ENCODE data around the gene GAS5.
"Not testable (repeated sequence)": the region's sequence is repeated elsewhere in the genome, so short reads cannot be mapped to it uniquely, and the experiment has no call there.

GAS5 gene

GRCh38 chr1:173868266-173869020, 654 bp upstream of the GAS5 start, which contains the start of gene ZBTB37:
TSS of gene ZBTB37 (plus strand) at chr1:173868380. CDS start at chr1:173870226, 1,846 bp downstream.
- peak; percentile 85 for DNase-seq

DNA sequence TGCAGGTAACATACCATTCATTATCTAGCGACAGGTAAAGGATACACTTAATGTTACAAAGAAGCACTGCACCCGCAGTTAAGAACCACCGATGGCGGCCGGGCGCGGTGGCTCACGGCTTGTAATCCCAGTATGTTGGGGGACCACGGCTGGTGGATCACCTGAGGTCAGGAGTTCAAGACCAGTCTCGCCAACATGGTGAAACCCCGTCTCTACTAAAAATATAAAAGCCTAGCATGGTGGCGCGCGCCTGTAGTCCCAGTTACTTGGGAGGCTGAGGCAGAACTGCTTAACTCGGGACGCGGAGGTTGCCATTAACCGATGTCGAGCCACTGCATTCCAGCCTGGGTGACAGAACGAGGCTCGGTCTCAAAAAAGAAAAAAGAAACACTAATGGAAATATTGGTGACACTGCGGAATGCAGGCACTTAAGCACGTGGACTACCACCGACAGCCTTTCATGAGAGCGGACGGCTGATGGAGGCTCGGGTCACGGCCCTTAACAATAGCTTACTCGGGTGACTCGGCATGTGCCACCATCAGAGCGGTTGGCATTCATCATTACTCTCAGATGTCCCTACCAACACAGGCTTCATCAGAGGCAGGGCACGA, 542 bp downstream of the GAS5 start:
- DNase-seq: peak; percentile 45

DNA sequence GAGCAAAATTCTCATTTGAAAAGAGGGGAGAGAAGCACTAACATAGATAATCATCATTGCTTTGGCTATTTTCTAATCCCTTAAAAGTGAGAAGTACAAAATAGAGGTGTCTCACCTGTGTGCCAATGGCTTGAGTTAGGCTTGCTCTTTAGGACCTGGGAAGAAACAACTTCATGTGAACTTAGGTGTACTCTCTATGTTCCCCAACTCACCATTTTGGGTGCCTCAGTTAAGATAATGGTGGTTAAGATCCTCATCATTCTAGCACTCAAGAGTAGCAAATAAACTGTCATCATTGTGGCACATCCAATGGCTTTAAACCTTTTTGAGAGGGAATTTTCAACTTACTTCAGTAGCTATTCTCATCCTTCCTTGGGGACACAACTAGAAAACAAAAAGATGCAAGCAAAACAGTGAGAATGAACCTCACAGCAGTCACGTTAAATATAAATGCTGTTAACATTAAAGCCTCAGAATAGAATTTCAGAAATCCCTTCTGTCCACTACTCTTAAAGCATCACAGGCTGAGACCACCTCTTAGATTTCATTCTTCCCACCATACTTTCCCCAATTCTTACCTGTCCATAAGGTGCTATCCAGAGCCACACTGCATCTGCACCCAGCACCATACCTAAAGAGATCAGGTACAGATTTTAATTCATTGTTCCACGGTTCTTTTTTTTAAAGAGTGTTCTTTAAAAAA, 1.2 kb downstream of the GAS5 start:
- DNase-seq: no peak

DNA sequence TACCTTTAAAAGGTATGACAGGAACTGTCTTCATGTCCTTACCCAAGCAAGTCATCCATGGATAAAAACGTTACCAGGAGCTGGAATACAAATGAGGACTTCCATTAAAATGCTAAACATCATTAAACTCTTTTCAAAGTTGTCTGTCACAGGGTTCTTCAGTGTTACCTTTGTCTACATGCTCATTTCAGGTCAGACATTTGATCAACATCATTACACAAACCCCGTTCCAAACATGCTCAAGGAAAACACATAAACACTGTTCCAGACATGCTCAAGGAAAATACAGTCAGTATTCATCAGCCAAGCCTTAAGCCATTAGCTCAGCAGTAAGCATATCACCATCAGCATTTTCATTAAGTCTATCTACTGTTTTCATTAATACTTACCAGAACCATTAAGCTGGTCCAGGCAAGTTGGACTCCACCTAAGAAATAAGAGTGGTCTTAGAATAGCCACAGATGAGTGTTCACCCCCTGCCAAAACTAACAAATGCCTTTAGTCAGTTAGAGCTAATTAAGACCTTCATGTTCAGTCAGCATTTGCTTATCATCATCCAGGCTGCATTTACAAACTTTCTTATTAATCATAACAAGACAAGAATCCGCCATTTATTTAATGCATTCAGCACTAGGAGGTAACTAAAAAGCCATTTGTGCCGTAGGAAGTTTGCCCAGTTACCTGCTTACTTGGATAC, 2.2 kb downstream of the GAS5 start:
- DNase-seq: no peak

GRCh38 chr1:173864179-173864867, 3.5 kb downstream of the GAS5 start:
- no peak for DNase-seq

DNA sequence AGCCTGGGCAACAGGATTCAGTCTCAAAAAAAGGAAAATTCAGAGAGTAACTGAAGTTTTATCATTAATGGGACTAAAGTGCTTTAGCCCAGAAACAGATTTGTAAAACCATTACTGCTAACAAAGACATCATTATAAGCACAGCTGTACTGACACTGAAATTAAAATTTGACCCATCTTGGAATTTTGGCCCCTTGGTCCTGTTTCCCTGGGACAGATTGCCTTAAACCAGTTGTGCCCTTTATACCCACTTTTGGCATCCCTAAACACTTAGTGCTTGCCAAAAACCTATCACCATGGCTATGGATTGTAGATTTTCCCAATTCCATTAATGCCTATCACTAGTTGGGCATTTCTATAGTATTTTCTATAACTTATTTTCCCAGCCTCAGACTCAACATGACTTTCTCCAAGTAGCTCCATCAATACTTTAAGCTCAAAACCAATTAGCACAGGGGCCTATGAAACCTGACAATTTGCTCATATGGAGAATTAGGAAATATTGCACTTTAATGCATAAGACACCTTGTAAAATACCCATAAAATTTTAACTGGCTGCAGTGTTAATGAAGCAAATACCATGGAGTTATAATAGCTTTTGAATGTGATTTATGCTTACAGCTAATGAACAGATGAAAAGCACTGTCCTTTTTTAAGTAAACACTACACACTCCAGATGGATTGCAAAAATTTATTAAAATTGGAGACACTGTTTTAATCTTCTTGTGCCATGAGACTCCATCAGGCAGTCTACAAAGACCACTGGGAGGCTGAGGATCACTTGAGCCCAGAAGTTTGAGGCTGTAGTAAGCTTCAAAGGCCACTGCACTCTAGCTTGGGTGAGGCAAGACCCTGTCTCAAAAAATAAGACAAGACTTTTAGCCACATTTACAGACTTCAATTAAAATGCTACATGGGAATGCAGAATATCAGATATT, 4.3 kb downstream of the GAS5 start:
- no peak for DNase-seq

DNA sequence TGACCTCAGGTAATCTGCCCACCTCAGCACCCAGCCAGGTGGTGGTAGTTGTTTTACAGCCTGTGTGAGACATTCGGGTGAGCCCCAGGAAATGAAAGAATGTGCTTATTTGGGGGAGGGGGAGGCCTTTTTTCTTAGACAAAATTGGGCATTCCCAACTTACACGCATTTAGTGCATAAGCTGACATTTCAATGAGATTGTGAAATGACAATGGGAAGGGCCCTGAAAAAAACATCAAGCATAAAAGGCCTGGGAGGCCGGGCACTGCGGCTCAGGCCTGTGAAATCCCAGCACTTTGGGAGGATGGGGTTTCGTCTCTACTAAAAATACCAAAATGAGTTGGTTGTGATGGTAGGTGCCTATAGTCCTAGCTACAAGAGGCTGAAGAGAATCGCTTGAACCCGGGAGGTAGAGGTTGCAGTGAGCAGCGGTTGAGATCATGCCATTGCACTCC, 5.0 kb downstream of the GAS5 start:
- no peak for DNase-seq

GRCh38 chr1:173862146-173862768, 5.5 kb downstream of the GAS5 start:
- DNase-seq: not testable (repeated sequence)

DNA sequence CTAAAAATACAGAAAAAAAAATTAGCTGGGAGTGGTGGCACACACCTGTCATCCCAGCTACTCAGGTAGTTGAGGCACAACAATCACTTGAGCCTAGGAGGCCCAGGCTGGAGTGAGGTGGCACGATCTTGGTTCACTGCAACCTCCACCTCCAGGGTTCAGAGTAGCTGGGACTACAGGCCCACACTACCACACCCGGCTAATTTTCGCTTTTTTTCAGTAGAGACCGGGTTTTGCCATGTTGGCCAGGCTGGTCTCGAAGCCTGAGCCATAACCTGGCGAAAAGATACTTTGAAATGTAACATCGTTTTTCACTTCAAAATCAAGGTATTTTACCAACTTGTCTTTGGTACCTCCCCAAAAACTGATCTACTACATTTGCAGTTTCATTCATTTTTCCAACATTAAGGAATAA, 6.1 kb downstream of the GAS5 start:
- DNase-seq: no peak

- no peak for DNase-seq
These were observed 7.7 kb downstream of the GAS5 start for GRCh38 chr1:173860065-173860464.

- DNase-seq: not testable (repeated sequence)
These were observed 8.2 kb downstream of the GAS5 start for GRCh38 chr1:173859547-173859946.

DNA sequence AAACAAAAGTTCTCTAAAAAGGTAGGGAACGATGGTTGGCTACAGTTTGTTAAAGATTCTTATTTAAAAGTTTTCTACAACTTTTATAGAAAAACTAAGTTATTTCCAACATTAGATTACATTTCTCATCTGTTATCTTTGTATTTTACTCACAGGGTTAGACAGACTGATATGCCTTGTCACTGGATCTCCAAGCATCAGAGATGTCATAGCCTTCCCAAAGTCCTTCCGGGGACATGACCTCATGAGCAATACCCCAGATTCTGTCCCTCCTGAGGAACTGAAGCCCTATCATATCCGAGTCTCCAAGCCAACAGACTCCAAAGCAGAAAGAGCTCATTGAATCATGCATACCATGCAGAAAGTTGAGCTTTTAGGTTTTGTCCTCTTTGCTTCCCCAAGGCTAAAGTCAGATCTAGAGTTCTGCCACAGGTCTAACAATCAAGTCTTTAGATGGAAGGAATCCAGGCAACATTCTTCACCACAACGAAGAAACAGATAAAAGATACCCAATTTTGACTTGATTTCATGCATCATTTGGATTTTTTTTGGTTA, 10.3 kb downstream of the GAS5 start:
- DNase-seq: no peak

- no peak for DNase-seq
These were observed 10.9 kb downstream of the GAS5 start for GRCh38 chr1:173856903-173857302.

GRCh38 chr1:173856014-173856413, 11.8 kb downstream of the GAS5 start:
- no peak for DNase-seq

DNA sequence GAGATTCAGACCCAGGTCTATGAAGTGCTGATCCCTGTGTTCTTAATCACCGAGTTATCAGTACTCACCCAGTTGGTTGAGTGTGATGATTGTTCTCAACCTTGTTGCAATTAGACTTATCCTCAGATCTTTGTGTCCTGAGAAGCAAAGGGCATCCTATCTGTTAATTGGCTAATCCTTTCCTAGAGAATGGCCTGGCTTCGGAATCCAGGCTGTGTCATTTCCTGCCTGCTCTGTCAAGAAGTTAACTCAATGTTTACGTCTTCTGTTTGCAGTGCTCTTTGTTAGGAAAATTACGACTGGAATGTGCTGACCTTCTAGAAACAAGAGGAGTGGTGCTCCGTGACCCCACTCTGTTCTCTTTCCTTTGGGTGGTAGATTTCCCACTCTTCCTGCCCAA, 14.7 kb downstream of the GAS5 start:
- DNase-seq: no peak

- no peak for DNase-seq
These were observed 15.7 kb downstream of the GAS5 start for GRCh38 chr1:173852105-173852504.

DNA sequence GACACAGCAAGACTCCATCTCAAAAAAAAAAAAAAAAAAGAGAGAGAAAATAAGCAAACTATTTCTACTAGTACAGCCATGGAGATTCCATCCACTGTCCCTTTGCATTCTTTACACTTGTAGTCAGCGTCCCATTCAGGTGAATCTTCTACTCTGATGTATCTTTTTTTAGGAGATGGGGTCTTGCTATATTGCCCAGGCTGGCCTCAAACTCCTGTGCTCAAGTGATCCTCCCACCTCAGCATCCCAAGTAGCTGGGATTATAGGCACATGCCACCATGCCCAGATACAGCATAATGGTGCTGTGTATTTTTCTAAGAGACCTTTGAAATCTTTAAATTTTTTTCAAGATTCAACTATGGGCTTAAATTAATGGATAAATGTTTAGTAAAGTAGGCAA, 35.0 kb downstream of the GAS5 start:
- no peak for DNase-seq

DNA sequence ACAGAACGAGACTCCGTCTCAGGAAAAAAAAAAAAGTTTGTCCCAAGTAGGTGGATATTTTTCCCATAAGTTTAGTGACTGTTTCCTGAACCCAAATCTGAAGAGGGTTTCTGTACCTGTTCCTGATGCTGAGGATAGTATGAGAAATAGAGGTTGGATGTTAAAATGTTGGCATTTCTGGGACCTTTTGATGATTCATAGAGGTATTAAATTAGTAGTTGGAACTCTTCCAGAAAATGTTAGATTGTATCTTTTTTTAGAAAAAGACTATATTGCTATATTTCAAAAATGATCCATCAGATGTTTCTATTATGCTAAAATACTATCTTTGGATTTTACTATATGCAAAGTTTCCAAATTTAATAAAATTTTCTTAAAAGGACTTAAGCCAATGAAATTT, 40.2 kb downstream of the GAS5 start:
- no peak for DNase-seq

DNA sequence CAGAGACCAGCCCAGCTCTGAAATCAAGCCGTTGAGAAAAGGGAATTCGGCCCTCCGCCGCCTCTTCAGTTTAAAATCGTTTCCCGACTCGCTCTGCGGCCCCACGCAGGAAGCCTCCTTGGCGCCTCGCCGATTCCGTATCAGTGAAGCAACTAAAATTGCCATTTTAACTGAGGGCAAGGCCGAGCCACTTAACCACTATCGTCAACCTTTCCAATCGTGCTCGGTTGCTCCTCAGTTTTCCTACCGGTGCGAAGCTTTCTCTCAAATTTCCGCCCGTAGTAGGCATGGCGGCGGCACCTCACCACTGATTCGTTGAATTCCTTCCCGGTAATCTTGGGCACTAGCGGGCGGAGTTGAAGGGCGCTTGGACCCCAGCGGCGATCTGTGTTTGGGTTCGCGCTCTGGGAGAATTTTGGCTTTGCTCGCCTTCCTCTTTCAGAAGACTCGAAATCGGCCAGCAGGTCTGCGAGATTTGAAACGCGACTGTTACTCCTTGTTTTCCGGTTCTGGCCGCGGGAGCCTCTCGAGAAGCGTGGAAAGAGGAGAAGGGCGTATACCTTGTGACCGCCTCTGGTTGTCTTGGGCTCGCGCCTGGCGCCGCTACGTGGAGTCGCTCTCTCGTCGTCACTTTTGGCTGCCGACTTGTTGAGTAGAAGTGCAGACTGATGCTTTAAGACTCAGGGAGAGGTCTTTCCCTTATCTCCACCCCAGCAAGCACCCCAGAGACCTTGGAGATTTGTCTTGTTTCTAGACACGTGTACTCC, 43.3 kb downstream of the GAS5 start, which contains the start of the genes CENPL and DARS2:
TSS of gene CENPL (minus strand) at position 569 of the 767 bp plus-strand sequence. CDS start 13,584 bp downstream, outside the sequence.
TSS of gene DARS2 (plus strand) at position 359 of the 767 bp plus-strand sequence. CDS start 557 bp downstream, outside the sequence.
- peak; percentile 88 for DNase-seq

All from effector CD4-positive, alpha-beta T cell (primary cell).